Left hindlimb (tissue), 1 donor: ENCODE data around the gene LRRC66.

Experiments
- DNase-seq: peaks from one replicate; pipeline ENCODE4 v3.0.0-alpha.2; 2018

The LRRC66 gene

GRCh38 chr4:52006887-52007286 is 13.3 kb downstream of the LRRC66 start:
- no peak for DNase-seq

GRCh38 chr4:52005604-52006273 is 14.4 kb downstream of the LRRC66 start:
- no peak for DNase-seq

- no peak for DNase-seq
Observed at GRCh38 chr4:52004414-52004813, 15.7 kb downstream of the LRRC66 start.

- no peak for DNase-seq
Observed at GRCh38 chr4:52001616-52002015, 18.5 kb downstream of the LRRC66 start.

- no peak for DNase-seq
Observed at GRCh38 chr4:51999250-51999649, 20.9 kb downstream of the LRRC66 start.

- no peak for DNase-seq
Observed at GRCh38 chr4:51998837-51999236, 21.3 kb downstream of the LRRC66 start.

GRCh38 chr4:51997647-51998046 is 22.5 kb downstream of the LRRC66 start:
- DNase-seq: no peak

- no peak for DNase-seq
Observed at GRCh38 chr4:51995647-51996220, 24.4 kb downstream of the LRRC66 start.

GRCh38 chr4:51965862-51966261 is 54.3 kb downstream of the LRRC66 start:
- DNase-seq: no peak

GRCh38 chr4:51963841-51964517 is 56.2 kb downstream of the LRRC66 start:
- peak; percentile 33 for DNase-seq

- DNase-seq: no peak
Observed at GRCh38 chr4:51960486-51960885, 59.7 kb downstream of the LRRC66 start.

- no peak for DNase-seq
Observed at GRCh38 chr4:51958199-51958968, 61.8 kb downstream of the LRRC66 start.
